GM19328 (cell line): ENCODE data around the gene CAPZA1.
A peak's percentile ranks its signal among the peaks of the same experiment; 100 is the strongest.
"Not testable (repeated sequence)": the region's sequence is repeated elsewhere in the genome, so short reads cannot be mapped to it uniquely, and the experiment has no call there.

Source experiments
- ATAC-seq: cut with Tn5 transposase; IDR thresholded peaks from one replicate; pipeline ENCODE4 v1.9.1; 2021; ENCODE audit warnings: mild to moderate bottlenecking, moderate library complexity; ENCODE audit not compliant: unreplicated experiment

CAPZA1 gene

DNA sequence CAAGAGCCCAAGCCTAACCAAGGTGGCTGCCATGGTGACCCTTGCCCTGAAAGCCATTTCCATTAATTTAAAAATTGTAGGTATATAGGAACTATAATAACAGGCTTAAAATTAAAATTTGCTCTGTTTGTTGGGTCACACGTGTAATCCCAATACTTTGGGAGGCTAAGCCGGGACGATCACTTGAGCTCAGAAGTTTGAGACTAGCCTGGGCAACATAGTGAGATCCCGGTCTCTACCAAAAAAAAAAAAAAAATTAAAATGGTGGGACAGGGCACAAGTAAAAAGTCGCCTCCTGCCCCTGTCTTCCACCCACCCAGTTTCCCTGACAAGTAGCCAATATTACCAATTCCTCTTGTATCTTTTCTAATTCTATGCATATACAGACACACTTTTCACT, 6.6 kb downstream of the CAPZA1 start:
- ATAC-seq: no peak

DNA sequence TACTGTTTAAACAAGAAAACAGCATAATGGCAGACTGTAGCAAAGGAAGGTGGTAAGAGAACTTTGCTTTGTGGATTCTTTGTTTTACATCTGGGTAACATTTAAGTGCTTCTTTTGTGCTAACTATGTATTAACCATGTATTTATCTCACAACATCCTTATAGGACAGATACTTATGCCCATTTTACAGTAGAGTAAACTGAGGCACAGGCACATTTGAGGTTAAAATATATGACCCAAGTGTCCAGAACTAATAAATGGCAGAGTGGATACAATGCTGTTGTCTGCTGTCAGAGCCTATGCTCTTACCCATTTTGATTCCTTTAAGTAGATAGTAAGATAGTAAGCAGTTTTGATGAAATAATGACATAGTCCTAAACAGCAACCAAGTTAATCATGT, 7.3 kb downstream of the CAPZA1 start:
- ATAC-seq: no peak

- ATAC-seq: no peak
These were observed 8.9 kb downstream of the CAPZA1 start for GRCh38 chr1:112628516-112628915.

GRCh38 chr1:112629256-112629655, 9.6 kb downstream of the CAPZA1 start:
- no peak for ATAC-seq

DNA sequence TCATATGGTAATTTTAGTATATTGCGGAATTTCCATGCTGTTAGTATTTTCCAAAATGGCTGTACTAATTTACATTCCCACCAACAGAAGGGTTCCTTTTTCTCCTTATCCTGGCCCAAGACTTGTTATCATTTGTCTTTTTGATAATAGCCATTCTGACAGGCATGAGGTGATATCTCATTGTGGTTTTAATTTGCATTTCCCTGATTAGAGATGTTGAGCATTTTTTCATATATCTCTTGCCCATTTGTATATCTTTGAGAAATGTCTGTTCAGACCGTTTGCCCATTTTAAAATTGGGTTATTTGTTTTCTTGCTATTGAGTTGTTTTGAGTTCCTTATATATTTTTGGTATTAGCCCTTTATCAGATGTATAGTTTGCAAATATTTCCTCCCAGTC, 14.0 kb downstream of the CAPZA1 start:
- no peak for ATAC-seq

GRCh38 chr1:112634367-112634766, 14.7 kb downstream of the CAPZA1 start:
- no peak for ATAC-seq

- ATAC-seq: no peak
These were observed 16.4 kb downstream of the CAPZA1 start for GRCh38 chr1:112636056-112636455.

DNA sequence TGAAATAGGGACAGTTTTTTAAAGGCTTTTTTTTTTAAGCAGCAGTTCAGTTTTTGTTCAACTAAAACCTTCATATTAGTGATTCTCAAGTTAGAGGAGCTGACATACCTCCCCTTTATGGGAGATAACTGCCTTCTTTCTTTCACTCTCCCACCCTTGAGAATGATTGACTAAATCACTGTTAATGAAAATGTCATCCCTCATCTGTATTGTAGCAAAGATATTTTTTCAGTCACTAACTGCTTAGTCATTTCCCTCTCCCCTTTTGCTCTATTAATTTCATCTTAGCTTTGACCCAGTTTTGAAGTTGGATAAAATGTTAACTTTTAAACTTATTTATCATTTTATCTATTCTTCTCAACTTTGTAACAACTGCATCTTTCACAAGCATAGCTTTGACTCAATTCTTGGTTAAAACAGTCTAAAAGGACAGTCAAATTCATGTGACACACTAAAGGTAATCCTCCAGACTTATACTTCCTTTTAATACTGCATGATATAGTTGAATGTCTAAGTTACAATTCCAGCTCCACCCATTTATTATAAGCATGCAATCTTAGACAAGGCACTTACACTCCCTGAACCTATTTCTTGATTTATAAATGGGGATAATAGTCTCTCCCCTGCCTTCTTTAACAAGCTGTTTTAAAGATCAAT, 17.1 kb downstream of the CAPZA1 start:
- no peak for ATAC-seq

GRCh38 chr1:112637254-112638109, 17.9 kb downstream of the CAPZA1 start:
- ATAC-seq: no peak

- no peak for ATAC-seq
These were observed 18.4 kb downstream of the CAPZA1 start for GRCh38 chr1:112638110-112638428.

DNA sequence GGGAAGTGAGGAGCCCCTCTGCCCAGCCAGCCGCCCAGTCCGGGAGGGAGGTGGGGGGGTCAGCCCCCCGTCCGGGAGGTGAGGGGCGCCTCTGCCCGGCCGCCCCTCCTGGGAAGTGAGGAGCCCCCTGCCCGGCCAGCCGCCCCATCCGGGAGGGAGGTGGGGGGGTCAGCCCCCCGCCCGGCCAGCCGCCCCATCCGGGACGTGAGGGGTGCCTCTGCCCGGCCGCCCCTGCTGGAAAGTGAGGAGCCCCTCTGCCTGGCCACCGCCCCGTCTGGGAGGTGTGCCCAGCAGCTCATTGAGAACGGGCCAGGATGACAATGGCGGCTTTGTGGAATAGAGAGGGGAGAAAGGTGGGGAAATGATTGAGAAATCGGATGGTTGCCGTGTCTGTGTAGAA, 20.8 kb downstream of the CAPZA1 start:
- not testable (repeated sequence) for ATAC-seq

GRCh38 chr1:112643080-112643479, 23.4 kb downstream of the CAPZA1 start:
- no peak for ATAC-seq

- ATAC-seq: no peak
These were observed 26.6 kb downstream of the CAPZA1 start for GRCh38 chr1:112646225-112646624.

DNA sequence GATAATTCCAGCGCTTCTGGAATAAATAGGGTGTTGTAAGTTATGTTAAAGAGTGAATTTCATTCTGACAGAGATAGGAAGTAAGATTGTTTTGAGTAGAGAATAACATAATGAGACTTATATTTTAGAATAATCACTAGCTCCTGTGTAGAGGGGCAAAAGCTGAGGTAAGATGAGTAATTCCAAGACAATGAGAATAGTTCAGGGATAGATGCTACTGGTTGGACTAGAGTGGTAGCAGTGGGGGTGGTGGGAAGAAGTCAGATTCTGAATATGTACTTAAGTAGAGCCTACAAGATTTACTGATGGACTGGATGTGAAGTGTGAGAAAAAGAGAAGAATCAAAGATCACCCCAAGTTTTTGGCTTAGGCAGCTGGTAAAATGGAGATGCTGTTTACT, 31.6 kb downstream of the CAPZA1 start:
- ATAC-seq: no peak

- no peak for ATAC-seq
These were observed 46.2 kb downstream of the CAPZA1 start for GRCh38 chr1:112665857-112666256.

DNA sequence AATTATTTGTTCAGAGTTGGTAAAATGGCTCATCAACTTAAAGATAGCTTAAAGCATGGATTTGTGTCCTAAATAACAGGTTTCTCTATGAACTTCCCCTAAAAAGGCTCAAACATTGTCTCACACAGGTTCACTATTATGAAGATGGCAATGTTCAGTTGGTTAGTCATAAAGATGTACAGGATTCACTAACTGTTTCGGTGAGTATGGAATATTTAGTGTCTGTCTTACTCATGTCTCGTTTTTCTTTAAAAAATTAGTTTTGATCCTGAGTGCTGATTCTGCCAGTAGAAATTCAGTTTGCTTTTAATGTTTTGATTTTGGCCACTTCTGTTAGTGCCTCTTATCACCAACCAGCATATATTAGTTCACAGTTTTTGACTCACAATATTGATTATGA, 47.3 kb downstream of the CAPZA1 start:
- ATAC-seq: no peak

DNA sequence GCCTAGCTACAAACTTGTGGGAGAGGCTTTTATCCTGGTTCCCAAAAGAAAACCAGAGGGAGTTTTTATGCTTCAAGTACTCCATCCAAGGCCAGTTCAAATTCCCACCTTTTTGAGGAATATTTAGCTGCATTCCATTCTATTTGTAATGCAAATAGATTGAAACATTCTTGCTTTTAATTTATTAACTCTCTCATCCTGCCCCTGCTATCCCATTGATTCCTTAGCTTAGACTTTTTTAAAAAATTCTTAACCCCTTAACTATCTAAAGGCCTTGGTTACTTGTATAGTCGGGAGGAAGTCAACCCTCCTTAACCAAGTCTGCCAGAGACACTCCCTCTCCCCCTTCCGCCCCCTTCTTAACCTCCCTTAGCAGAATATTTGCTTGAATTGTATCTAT, 52.4 kb downstream of the CAPZA1 start:
- no peak for ATAC-seq

DNA sequence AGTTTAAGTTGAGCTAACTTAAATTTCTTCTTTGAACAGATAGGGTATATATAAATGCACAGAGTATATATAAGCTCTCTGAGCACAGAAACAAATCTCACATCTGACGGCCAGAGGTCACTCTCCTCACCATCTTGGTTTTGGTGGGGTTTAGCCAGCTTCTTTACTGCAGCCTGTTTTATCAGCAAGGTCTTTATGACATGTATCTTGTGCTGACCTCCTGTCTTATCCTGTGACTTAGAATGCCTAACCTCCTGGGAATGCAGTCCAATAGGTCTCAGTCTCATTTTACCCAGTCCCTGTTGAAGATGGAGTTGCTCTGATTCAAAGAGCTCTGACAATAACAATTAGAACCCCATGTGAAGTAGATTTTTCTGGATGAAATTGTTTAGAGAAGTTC, 53.2 kb downstream of the CAPZA1 start:
- ATAC-seq: no peak

DNA sequence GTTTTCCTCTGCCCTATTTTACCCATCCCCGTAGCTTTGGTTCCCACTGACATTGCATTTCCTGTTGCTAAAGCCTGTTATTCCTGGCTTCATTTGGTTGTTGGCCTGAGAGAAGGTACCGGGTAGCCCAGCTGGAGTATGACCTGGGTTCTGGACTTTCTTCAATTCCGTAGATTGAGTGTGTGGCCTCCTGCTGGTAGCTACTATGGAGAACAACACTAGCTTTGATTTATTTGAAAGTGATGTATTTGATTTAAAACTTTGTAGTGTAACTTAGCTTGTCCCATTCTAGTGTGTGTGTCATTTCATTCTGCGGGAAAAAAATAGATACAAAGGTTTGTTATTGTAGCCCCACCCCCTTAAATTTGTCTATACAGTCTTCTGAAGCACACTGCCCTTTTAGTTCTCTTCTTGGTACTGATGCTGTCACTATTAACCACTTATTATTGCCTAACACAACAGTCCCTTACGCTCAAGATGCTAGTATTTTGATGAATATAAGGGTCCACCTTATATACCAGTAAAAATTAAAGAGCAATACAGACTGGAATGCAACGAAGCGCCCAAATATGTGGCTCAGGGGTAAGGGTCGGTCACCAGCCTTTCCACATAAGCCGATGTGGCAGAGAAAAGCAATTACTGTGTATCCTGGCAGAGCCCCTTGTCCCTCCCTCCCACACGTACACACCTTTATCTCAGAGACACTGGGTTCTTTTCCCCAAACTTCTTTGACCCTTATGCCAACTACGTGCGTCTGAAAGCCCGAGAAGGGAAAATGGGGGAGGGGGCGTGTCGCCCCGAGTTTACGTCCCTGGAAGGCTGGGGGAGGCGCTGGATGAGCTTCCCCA, 54.2 kb downstream of the CAPZA1 start:
- no peak for ATAC-seq

- peak; percentile 58 for ATAC-seq
These were observed 54.9 kb downstream of the CAPZA1 start, which contains the start of gene MOV10 for GRCh38 chr1:112674440-112674985. TSS of gene MOV10 (plus strand) at chr1:112674659. CDS start at chr1:112674913, 254 bp downstream.

GRCh38 chr1:112674986-112675727, 55.5 kb downstream of the CAPZA1 start:
- peak; percentile 39 for ATAC-seq
